CD4-positive, CD25-positive, alpha-beta regulatory T cell (primary cell): ENCODE results near the gene CEACAM5. TPM values are rescaled to one million over a fixed set of nuclear protein-coding genes. Genes with fewer than 3 reads are reported as not detected.
"Not testable (repeated sequence)": the region's sequence is repeated elsewhere in the genome, so short reads cannot be mapped to it uniquely, and the experiment has no call there.

Source experiments
- ATAC-seq, 2 donors: fragments of 150-1000 bp; cut with Tn5 transposase; one replicate each; pipeline ENCODE4 v1.10.0; 2021; ENCODE audit warnings: low read depth in 2 of 2, moderate number of reproducible peaks in 2 of 2, moderate library complexity in 1 of 2
- DNase-seq, 3 donors: peaks; one replicate each; pipeline versions ENCODE4 v3.0.0 to v3.0.0-alpha.2; 2012 to 2022; ENCODE audit warnings: mixed read lengths in 1 of 3
- H3K27ac ChIP-seq: one replicate; pipeline ENCODE4 v1.7.0; 2013; ENCODE audit warnings: mild to moderate bottlenecking, low read length; ENCODE audit not compliant: insufficient read depth, poor library complexity, severe bottlenecking
- H3K27me3 ChIP-seq: one replicate; pipeline ENCODE4 v1.7.0; 2013; ENCODE audit warnings: low read length; ENCODE audit not compliant: control insufficient read depth, insufficient read depth
- H3K36me3 ChIP-seq: one replicate; pipeline ENCODE4 v1.7.0; 2013; ENCODE audit warnings: mild to moderate bottlenecking, low read length, moderate library complexity; ENCODE audit not compliant: control insufficient read depth, insufficient read depth
- H3K4me1 ChIP-seq: 2 replicates; pipeline ENCODE4 v1.7.0; 2013; ENCODE audit warnings: mild to moderate bottlenecking, low read length; ENCODE audit not compliant: insufficient read depth, control insufficient read depth, poor library complexity, severe bottlenecking
- H3K4me3 ChIP-seq: one replicate; pipeline ENCODE4 v1.7.0; 2013; ENCODE audit warnings: low read depth, mild to moderate bottlenecking, low read length, moderate library complexity
- H3K9me3 ChIP-seq, 2 experiments: 1 replicate in 1 of 2; 2 replicates in 1 of 2; pipeline ENCODE4 v1.7.0; 2013; ENCODE audit warnings: low read length in 2 of 2, mild to moderate bottlenecking in 1 of 2, moderate library complexity in 1 of 2; ENCODE audit not compliant: control insufficient read depth in 2 of 2
- H3K27ac Mint-ChIP-seq, 3 donors: one replicate each; pipeline ENCODE4 v1.8.0; 2020 to 2022; ENCODE audit warnings: mild to moderate bottlenecking in 3 of 3, mixed read lengths in 3 of 3, moderate library complexity in 2 of 3
- H3K27me3 Mint-ChIP-seq: one replicate; pipeline ENCODE4 v1.8.0; 2022; ENCODE audit warnings: mild to moderate bottlenecking, mixed read lengths
- H3K36me3 Mint-ChIP-seq: one replicate; pipeline ENCODE4 v1.8.0; 2020; ENCODE audit warnings: mixed read lengths
- H3K4me1 Mint-ChIP-seq, 4 donors: one replicate each; pipeline ENCODE4 v1.8.0; 2020 to 2022; ENCODE audit warnings: mixed read lengths in 4 of 4, mild to moderate bottlenecking in 1 of 4
- H3K4me3 Mint-ChIP-seq, 4 donors: one replicate each; pipeline ENCODE4 v1.8.0; 2020 to 2022; ENCODE audit warnings: mild to moderate bottlenecking in 4 of 4, mixed read lengths in 4 of 4, moderate library complexity in 3 of 4
- H3K9me3 Mint-ChIP-seq, 7 donors: one replicate each; pipeline ENCODE4 v1.8.0; 2020 to 2022; ENCODE audit warnings: mixed read lengths in 7 of 7, mild to moderate bottlenecking in 3 of 7, moderate library complexity in 2 of 7
- polyA plus RNA-seq, 4 donors: library from polyadenylated mRNA; unstranded; fragments of 300-500 nt; fragmentation: Illumina TruSeq; gene quantifications; one replicate each; pipeline ENCODE4 v1.2.3, GENCODE V29; 2021
- total RNA-seq: library from RNA; stranded (reverse); gene quantifications from one replicate; pipeline ENCODE4 v1.2.3, GENCODE V29; 2022

Gene CEACAM5
- total and polyA plus RNA-seq, 5 donors from 2014 or later, result not detected

DNA sequence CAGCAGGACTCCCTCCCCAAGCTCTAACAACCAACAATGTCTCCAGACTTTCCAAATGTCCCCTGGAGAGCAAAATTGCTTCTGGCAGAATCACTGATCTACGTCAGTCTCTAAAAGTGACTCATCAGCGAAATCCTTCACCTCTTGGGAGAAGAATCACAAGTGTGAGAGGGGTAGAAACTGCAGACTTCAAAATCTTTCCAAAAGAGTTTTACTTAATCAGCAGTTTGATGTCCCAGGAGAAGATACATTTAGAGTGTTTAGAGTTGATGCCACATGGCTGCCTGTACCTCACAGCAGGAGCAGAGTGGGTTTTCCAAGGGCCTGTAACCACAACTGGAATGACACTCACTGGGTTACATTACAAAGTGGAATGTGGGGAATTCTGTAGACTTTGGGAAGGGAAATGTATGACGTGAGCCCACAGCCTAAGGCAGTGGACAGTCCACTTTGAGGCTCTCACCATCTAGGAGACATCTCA, 6.2 kb upstream of the CEACAM5 start:
- no peak for DNase-seq
- no peaks in the 10 kb centered on the region for H3K9me3 Mint-ChIP-seq
- H3K4me1 Mint-ChIP-seq, result peaks cover 0 to 8% (median 6%) of the 10 kb centered on the region in 4 donors
- H3K27me3 ChIP-seq, result no peaks in the 10 kb centered on the region
- H3K36me3 Mint-ChIP-seq, result no peaks in the 10 kb centered on the region
- no peak for ATAC-seq
- peaks cover 21% of the 10 kb centered on the region for H3K27me3 Mint-ChIP-seq
- H3K27ac ChIP-seq, result no peak overlapping the region
- no peaks in the 10 kb centered on the region for H3K36me3 ChIP-seq
- no peak overlapping the region for H3K4me3 Mint-ChIP-seq
- no peaks in the 10 kb centered on the region for H3K4me1 ChIP-seq
- H3K4me3 ChIP-seq, result no peak overlapping the region
- H3K27ac Mint-ChIP-seq, result no peak overlapping the region
- H3K9me3 ChIP-seq, result no peaks in the 10 kb centered on the region

DNA sequence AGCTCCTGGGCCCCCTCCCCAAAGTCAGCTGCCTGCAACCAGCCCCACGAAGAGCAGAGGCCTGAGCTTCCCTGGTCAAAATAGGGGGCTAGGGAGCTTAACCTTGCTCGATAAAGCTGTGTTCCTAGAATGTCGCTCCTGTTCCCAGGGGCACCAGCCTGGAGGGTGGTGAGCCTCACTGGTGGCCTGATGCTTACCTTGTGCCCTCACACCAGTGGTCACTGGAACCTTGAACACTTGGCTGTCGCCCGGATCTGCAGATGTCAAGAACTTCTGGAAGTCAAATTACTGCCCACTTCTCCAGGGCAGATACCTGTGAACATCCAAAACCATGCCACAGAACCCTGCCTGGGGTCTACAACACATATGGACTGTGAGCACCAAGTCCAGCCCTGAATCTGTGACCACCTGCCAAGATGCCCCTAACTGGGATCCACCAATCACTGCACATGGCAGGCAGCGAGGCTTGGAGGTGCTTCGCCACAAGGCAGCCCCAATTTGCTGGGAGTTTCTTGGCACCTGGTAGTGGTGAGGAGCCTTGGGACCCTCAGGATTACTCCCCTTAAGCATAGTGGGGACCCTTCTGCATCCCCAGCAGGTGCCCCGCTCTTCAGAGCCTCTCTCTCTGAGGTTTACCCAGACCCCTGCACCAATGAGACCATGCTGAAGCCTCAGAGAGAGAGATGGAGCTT, 4.7 kb upstream of the CEACAM5 start:
- Mint-ChIP-seq H3K9me3 (no peaks in the 10 kb centered on the region), H3K4me3 (no peak overlapping the region), H3K4me1 (peaks cover 0 to 8% (median 6%) of the 10 kb centered on the region in 4 donors), H3K27me3 (peaks cover 22% of the 10 kb centered on the region), H3K27ac (peak overlapping the region in 1 of 3 donors; percentile 76), H3K36me3 (no peaks in the 10 kb centered on the region)
- Histone ChIP-seq H3K27ac (no peak overlapping the region), H3K4me3 (no peak overlapping the region), H3K36me3 (no peaks in the 10 kb centered on the region), H3K27me3 (no peaks in the 10 kb centered on the region), H3K4me1 (no peaks in the 10 kb centered on the region), H3K9me3 (no peaks in the 10 kb centered on the region)
- DNase-seq, result no peak
- ATAC-seq, result no peak

DNA sequence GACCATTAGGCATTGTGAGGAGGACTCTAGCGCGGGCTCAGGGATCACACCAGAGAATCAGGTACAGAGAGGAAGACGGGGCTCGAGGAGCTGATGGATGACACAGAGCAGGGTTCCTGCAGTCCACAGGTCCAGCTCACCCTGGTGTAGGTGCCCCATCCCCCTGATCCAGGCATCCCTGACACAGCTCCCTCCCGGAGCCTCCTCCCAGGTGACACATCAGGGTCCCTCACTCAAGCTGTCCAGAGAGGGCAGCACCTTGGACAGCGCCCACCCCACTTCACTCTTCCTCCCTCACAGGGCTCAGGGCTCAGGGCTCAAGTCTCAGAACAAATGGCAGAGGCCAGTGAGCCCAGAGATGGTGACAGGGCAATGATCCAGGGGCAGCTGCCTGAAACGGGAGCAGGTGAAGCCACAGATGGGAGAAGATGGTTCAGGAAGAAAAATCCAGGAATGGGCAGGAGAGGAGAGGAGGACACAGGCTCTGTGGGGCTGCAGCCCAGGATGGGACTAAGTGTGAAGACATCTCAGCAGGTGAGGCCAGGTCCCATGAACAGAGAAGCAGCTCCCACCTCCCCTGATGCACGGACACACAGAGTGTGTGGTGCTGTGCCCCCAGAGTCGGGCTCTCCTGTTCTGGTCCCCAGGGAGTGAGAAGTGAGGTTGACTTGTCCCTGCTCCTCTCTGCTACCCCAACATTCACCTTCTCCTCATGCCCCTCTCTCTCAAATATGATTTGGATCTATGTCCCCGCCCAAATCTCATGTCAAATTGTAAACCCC, 2.8 kb upstream of the CEACAM5 start:
- ATAC-seq, result no peak
- Mint-ChIP-seq H3K9me3 (no peaks in the 10 kb centered on the region), H3K27me3 (peaks cover 25% of the 10 kb centered on the region), H3K4me3 (peak overlapping the region in 1 of 4 donors; percentile 33), H3K36me3 (no peaks in the 10 kb centered on the region), H3K27ac (peak overlapping the region in 1 of 3 donors; percentile 81), H3K4me1 (peaks cover 0 to 8% (median 6%) of the 10 kb centered on the region in 4 donors)
- DNase-seq, result peak in 2 of 3 donors; percentile 14 to 26
- Histone ChIP-seq H3K9me3 (no peaks in the 10 kb centered on the region), H3K27ac (no peak overlapping the region), H3K4me1 (no peaks in the 10 kb centered on the region), H3K36me3 (no peaks in the 10 kb centered on the region), H3K27me3 (no peaks in the 10 kb centered on the region), H3K4me3 (no peak overlapping the region)

DNA sequence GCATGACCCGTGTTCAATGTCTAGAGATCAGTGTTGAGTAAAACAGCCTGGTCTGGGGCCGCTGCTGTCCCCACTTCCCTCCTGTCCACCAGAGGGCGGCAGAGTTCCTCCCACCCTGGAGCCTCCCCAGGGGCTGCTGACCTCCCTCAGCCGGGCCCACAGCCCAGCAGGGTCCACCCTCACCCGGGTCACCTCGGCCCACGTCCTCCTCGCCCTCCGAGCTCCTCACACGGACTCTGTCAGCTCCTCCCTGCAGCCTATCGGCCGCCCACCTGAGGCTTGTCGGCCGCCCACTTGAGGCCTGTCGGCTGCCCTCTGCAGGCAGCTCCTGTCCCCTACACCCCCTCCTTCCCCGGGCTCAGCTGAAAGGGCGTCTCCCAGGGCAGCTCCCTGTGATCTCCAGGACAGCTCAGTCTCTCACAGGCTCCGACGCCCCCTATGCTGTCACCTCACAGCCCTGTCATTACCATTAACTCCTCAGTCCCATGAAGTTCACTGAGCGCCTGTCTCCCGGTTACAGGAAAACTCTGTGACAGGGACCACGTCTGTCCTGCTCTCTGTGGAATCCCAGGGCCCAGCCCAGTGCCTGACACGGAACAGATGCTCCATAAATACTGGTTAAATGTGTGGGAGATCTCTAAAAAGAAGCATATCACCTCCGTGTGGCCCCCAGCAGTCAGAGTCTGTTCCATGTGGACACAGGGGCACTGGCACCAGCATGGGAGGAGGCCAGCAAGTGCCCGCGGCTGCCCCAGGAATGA, 1.5 kb upstream of the CEACAM5 start:
- Histone ChIP-seq H3K4me3 (no peak overlapping the region), H3K36me3 (no peaks in the 10 kb centered on the region), H3K4me1 (no peaks in the 10 kb centered on the region), H3K27ac (no peak overlapping the region), H3K9me3 (no peaks in the 10 kb centered on the region), H3K27me3 (peaks cover 1% of the 10 kb centered on the region)
- Mint-ChIP-seq H3K4me3 (peak overlapping the region in 3 of 4 donors; percentile 22 to 83 (median 76)), H3K9me3 (no peaks in the 10 kb centered on the region), H3K27ac (no peak overlapping the region), H3K4me1 (peaks cover 0 to 8% (median 6%) of the 10 kb centered on the region in 4 donors), H3K27me3 (peaks cover 25% of the 10 kb centered on the region), H3K36me3 (no peaks in the 10 kb centered on the region)
- DNase-seq, result peak; percentile 51 to 77 (median 77)
- ATAC-seq, result peak; percentile 84

DNA sequence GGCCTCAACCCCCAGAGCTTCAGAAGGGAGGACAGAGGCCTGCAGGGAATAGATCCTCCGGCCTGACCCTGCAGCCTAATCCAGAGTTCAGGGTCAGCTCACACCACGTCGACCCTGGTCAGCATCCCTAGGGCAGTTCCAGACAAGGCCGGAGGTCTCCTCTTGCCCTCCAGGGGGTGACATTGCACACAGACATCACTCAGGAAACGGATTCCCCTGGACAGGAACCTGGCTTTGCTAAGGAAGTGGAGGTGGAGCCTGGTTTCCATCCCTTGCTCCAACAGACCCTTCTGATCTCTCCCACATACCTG, 969 bp upstream of the CEACAM5 start:
- ATAC-seq (no peak), DNase-seq (no peak)
- no peak overlapping the region for H3K27ac Mint-ChIP-seq
- H3K4me1 ChIP-seq, result no peaks in the 10 kb centered on the region
- H3K9me3 Mint-ChIP-seq, result no peaks in the 10 kb centered on the region
- H3K27ac ChIP-seq, result no peak overlapping the region
- H3K27me3 ChIP-seq, result peaks cover 2% of the 10 kb centered on the region
- peaks cover 0 to 8% (median 6%) of the 10 kb centered on the region in 4 donors for H3K4me1 Mint-ChIP-seq
- no peak overlapping the region for H3K4me3 ChIP-seq
- no peaks in the 10 kb centered on the region for H3K9me3 ChIP-seq
- H3K4me3 Mint-ChIP-seq, result no peak overlapping the region
- no peaks in the 10 kb centered on the region for H3K36me3 ChIP-seq
- no peaks in the 10 kb centered on the region for H3K36me3 Mint-ChIP-seq
- H3K27me3 Mint-ChIP-seq, result peaks cover 27% of the 10 kb centered on the region

DNA sequence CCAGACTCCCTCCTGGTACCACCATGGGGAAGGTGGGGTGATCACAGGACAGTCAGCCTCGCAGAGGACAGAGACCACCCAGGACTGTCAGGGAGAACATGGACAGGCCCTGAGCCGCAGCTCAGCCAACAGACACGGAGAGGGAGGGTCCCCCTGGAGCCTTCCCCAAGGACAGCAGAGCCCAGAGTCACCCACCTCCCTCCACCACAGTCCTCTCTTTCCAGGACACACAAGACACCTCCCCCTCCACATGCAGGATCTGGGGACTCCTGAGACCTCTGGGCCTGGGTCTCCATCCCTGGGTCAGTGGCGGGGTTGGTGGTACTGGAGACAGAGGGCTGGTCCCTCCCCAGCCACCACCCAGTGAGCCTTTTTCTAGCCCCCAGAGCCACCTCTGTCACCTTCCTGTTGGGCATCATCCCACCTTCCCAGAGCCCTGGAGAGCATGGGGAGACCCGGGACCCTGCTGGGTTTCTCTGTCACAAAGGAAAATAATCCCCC, 505 bp upstream of the CEACAM5 start:
- Histone ChIP-seq H3K36me3 (no peaks in the 10 kb centered on the region), H3K9me3 (no peaks in the 10 kb centered on the region), H3K27me3 (peaks cover 2% of the 10 kb centered on the region), H3K27ac (no peak overlapping the region), H3K4me3 (no peak overlapping the region), H3K4me1 (no peaks in the 10 kb centered on the region)
- peaks cover 0 to 8% (median 6%) of the 10 kb centered on the region in 4 donors for H3K4me1 Mint-ChIP-seq
- no peak for ATAC-seq
- peaks cover 30% of the 10 kb centered on the region for H3K27me3 Mint-ChIP-seq
- DNase-seq, result no peak
- no peak overlapping the region for H3K4me3 Mint-ChIP-seq
- H3K27ac Mint-ChIP-seq, result no peak overlapping the region
- H3K36me3 Mint-ChIP-seq, result no peaks in the 10 kb centered on the region
- no peaks in the 10 kb centered on the region for H3K9me3 Mint-ChIP-seq

DNA sequence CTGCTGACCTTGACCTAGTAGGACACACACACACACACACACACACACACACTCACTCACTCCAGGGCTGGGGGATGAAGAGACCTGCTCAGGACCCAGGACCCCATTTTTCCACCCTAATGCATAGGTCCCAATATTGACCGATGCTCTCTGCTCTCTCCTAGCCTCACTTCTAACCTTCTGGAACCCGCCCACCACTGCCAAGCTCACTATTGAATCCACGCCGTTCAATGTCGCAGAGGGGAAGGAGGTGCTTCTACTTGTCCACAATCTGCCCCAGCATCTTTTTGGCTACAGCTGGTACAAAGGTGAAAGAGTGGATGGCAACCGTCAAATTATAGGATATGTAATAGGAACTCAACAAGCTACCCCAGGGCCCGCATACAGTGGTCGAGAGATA, 1.1 kb downstream of the CEACAM5 start:
- H3K9me3 ChIP-seq, H3K4me1 Mint-ChIP-seq, H3K36me3 Mint-ChIP-seq, H3K27me3 ChIP-seq, H3K4me3 ChIP-seq, H3K4me1 ChIP-seq, H3K4me3 Mint-ChIP-seq, H3K9me3 Mint-ChIP-seq, H3K27ac ChIP-seq, H3K36me3 ChIP-seq, DNase-seq, ATAC-seq: not testable (repeated sequence)
- Mint-ChIP-seq H3K27ac (peak overlapping the region in 1 of 3 donors; percentile 15), H3K27me3 (peaks cover 30% of the 10 kb centered on the region)
